ENCODE results near the gene ALPK3.

GRCh38 chr15:84901540-84901939 is 84.4 kb downstream of the ALPK3 start:
- TF ChIP-seq CTCF (IDR thresholded peaks at IDR 0.05) (no peak), POLR2A (IDR thresholded peaks at IDR 0.05) (no peak)

Measured in lower leg skin (tissue), 3 donors.